ENCODE results near the gene EML6. TPM values are rescaled to one million over a fixed set of nuclear protein-coding genes. Genes with fewer than 3 reads are reported as not detected.
A peak's percentile ranks its signal among the peaks of the same experiment; 100 is the strongest.

Gene EML6
- total and polyA plus RNA-seq, 4 donors, result 0.94 to 5.1 (median 2.0) TPM

- Histone ChIP-seq H3K27me3 (ENCODE audit: control insufficient read depth in 3 of 3, insufficient read depth in 3 of 3, low read length in 2 of 3) (peaks cover 0 to 53% (median 46%) of the 10 kb centered on the region in 3 donors), H3K4me1 (ENCODE audit: control insufficient read depth in 5 of 5, insufficient read depth in 5 of 5, low read length in 5 of 5) (peaks cover 0 to 16% (median 0%) of the 10 kb centered on the region in 5 donors), H3K9me3 (ENCODE audit: control insufficient read depth in 4 of 4, insufficient read depth in 3 of 4, low read length in 3 of 4) (no peaks in the 10 kb centered on the region), H3K4me3 (peak overlapping the region; percentile 22), H3K9ac (ENCODE audit: insufficient read depth in 1 of 2, low read length in 2 of 2) (no peak overlapping the region), H3K27ac (ENCODE audit: low read depth in 1 of 2, low read length in 1 of 2) (no peak overlapping the region), H3K36me3 (ENCODE audit: control insufficient read depth in 4 of 4, insufficient read depth in 4 of 4, low read length in 4 of 4) (no peaks in the 10 kb centered on the region)
- TF ChIP-seq CTCF (IDR thresholded peaks at IDR 0.05; ENCODE audit: control extremely low read depth, extremely low read depth), result no peak
- 3% methylated on average over 70 to 87 of the region's 87 CpGs for WGBS, 2 donors
- no peak for ATAC-seq (ENCODE audit: insufficient read depth, low FRiP score)
- peak in 2 of 3 donors; percentile 25 to 31 for DNase-seq
These were observed 1.3 kb downstream of the EML6 start for GRCh38 chr2:54724560-54725342.

DNA sequence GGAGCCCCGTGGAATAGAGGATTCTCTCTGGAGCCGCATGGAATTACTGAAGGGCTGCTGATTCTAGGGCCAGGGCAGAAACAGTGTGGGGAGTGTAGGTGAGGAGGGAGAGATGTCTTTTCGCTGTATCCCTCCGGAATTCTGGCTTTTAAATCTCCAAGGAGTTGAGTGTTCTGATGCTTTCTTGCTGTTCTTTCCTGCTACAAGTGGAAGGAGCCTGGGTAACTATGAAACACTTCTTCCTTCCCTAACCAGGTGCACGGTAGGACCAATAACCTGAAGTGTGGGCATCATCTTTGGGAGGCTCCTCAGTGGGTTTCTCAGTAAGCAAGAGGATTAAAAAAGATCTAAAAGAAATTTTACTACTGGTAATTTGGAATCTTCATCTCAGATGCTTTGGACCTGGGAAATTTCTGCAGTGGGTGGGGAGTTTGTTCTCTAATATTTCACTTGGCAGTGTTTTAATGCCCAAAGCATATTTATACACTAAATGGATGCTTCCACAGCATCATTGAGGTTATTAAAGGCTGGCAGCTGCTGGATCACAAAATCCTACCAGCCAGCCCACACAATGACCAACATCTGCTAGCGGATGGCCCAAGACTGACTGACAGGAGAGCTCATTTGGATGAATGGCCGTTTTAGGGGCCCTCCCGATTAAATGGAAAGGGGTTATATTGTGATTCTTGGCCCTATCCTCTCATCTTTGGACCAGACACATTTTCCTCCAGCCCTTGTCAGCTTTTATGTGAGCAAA is 2.1 kb downstream of the EML6 start:
- Histone ChIP-seq H3K27ac (ENCODE audit: low read depth in 1 of 2, low read length in 1 of 2) (no peak overlapping the region), H3K27me3 (ENCODE audit: control insufficient read depth in 3 of 3, insufficient read depth in 3 of 3, low read length in 2 of 3) (peaks cover 0 to 53% (median 46%) of the 10 kb centered on the region in 3 donors), H3K4me3 (no peak overlapping the region), H3K9ac (ENCODE audit: insufficient read depth in 1 of 2, low read length in 2 of 2) (no peak overlapping the region), H3K9me3 (ENCODE audit: control insufficient read depth in 4 of 4, insufficient read depth in 3 of 4, low read length in 3 of 4) (no peaks in the 10 kb centered on the region), H3K36me3 (ENCODE audit: control insufficient read depth in 4 of 4, insufficient read depth in 4 of 4, low read length in 4 of 4) (no peaks in the 10 kb centered on the region), H3K4me1 (ENCODE audit: control insufficient read depth in 5 of 5, insufficient read depth in 5 of 5, low read length in 5 of 5) (peaks cover 0 to 16% (median 0%) of the 10 kb centered on the region in 5 donors)
- WGBS, 2 donors, result 51 to 54% methylated on average over 8 of the region's 8 CpGs
- ATAC-seq (ENCODE audit: insufficient read depth, low FRiP score) (no peak), DNase-seq (no peak)
- no peak for TF ChIP-seq CTCF (IDR thresholded peaks at IDR 0.05; ENCODE audit: control extremely low read depth, extremely low read depth)

DNA sequence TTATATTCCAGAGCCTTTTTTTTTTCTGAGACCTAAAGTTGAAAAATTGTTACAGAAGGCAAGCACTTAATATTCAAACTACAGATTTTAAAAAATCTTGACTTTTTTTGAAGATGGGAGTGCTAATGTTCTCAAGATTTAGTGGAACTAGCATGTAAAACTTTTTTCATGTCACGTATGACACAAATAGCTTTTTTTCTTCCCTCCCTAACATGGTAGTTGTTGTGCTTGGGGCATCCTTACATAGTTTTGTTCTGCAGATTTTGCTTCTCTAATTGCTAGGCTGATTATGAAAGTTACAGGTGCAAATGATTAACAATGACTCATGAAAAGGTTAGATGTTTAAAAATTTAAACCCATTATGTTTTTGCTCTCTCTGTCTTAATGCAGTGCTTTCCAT is 3.0 kb downstream of the EML6 start:
- Histone ChIP-seq H3K36me3 (ENCODE audit: control insufficient read depth in 4 of 4, insufficient read depth in 4 of 4, low read length in 4 of 4) (no peaks in the 10 kb centered on the region), H3K27ac (ENCODE audit: low read depth in 1 of 2, low read length in 1 of 2) (no peak overlapping the region), H3K4me1 (ENCODE audit: control insufficient read depth in 5 of 5, insufficient read depth in 5 of 5, low read length in 5 of 5) (peaks cover 0 to 16% (median 0%) of the 10 kb centered on the region in 5 donors), H3K9ac (ENCODE audit: insufficient read depth in 1 of 2, low read length in 2 of 2) (no peak overlapping the region), H3K4me3 (no peak overlapping the region), H3K9me3 (ENCODE audit: control insufficient read depth in 4 of 4, insufficient read depth in 3 of 4, low read length in 3 of 4) (no peaks in the 10 kb centered on the region), H3K27me3 (ENCODE audit: control insufficient read depth in 3 of 3, insufficient read depth in 3 of 3, low read length in 2 of 3) (peaks cover 0 to 52% (median 46%) of the 10 kb centered on the region in 3 donors)
- no peak for TF ChIP-seq CTCF (IDR thresholded peaks at IDR 0.05; ENCODE audit: control extremely low read depth, extremely low read depth)
- ATAC-seq (ENCODE audit: insufficient read depth, low FRiP score), result no peak
- DNase-seq, result no peak
- WGBS, 2 donors, result 89 to 93% methylated on average over 1 of the region's 1 CpG
